ENCODE results near the gene C11orf97. TPM values are rescaled to one million over a fixed set of nuclear protein-coding genes. Genes with fewer than 3 reads are reported as not detected.
"Not testable (repeated sequence)": the region's sequence is repeated elsewhere in the genome, so short reads cannot be mapped to it uniquely, and the experiment has no call there.

Gene C11orf97
- total RNA-seq, 1 donor from 2014 or later = not detected

DNA sequence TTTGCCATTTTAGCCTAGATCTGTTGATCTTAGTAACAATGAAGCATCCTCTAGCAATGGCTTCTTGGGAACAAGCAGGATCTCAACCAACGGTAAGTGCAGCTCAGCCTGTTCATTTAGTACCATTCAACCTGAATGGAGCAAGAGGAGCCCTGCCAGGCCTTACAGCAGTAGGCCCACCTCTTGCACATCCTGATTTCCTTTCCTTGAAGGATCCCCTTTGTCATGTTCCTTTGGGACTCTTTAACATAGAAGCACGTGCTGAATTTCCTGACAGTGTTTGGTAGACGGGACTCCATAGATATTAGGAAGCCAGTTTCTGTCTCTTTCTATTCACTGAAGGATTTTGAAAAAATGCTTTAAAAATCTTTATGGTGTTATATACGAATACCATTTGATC lies 56.5 kb downstream of the C11orf97 start:
- intact Hi-C loops (cut with micrococcal nuclease) = no loop called here
- DNase-seq (ENCODE audit: low spot score) = no peak
- no peak overlapping the region for H3K4me3 Mint-ChIP-seq (ENCODE audit: low read depth)
- no peaks in the 10 kb centered on the region for H3K27me3 Mint-ChIP-seq (ENCODE audit: low read depth)
- no peak overlapping the region for H3K27ac Mint-ChIP-seq
- no peaks in the 10 kb centered on the region for H3K36me3 Mint-ChIP-seq (ENCODE audit: low read depth)
- H3K4me1 Mint-ChIP-seq (ENCODE audit: low read depth) = peaks cover 2% of the 10 kb centered on the region
- H3K9me3 Mint-ChIP-seq = no peaks in the 10 kb centered on the region

DNA sequence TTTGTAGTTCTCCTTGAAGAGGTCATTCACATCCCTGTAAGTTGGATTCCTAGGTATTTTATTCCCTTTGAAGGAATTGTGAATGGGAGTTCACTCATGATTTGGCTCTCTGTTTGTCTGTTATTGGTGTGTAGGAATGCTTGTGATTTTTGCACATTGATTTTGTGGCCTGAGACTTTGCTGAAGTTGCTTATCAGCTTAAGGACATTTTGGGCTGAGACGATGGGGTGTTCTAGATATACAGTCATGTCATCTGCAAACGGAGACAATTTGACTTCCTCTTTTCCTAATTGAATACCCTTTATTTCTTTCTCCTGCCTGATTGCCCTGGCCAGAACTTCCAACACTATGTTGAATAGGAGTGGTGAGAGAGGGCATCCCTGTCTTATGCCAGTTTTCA lies 60.7 kb downstream of the C11orf97 start:
- H3K36me3 Mint-ChIP-seq (ENCODE audit: low read depth); H3K27ac Mint-ChIP-seq; H3K4me1 Mint-ChIP-seq (ENCODE audit: low read depth); DNase-seq (ENCODE audit: low spot score); intact Hi-C loops (cut with micrococcal nuclease); H3K27me3 Mint-ChIP-seq (ENCODE audit: low read depth); H3K9me3 Mint-ChIP-seq; H3K4me3 Mint-ChIP-seq (ENCODE audit: low read depth): not testable (repeated sequence)

DNA sequence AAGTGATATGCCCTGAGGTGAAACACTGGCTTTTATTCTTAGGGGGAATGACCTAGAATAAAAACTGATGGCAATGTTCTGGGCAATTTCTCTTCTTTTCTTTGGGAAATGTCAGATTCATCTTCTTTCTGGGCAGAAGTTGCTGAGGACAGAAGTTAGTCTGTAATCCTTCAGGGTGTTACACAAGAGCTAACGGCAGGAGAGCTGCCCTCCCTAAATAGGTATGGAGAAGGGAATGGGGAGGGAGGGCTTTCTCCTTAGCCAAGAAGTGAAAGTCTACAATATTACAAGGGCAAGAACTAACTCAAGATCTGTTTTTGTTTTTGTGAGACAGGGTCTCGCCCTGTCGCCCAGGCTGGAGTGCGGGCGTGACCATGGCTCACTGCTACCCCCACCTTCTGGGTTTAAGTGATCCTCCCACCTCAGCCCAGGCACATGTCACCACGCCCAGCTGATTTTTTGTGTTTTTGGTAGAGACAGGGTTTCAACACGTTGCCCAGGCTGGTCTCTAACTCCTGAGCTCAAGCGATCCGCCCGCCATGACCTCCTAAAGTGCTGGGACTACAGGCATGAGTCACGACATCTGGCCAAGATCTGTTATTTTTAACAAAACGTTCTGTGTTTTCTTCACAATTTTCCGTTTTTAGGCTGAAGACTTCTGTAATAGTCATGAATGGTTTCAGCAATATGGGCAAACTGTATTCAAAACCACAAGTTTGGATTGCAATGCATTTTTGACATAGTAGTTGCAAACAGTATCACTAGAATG lies 62.1 kb downstream of the C11orf97 start:
- no peaks in the 10 kb centered on the region for H3K36me3 Mint-ChIP-seq (ENCODE audit: low read depth)
- intact Hi-C loops (cut with micrococcal nuclease) = no loop called here
- no peak for DNase-seq (ENCODE audit: low spot score)
- H3K9me3 Mint-ChIP-seq = no peaks in the 10 kb centered on the region
- no peak overlapping the region for H3K4me3 Mint-ChIP-seq (ENCODE audit: low read depth)
- H3K27ac Mint-ChIP-seq = no peak overlapping the region
- H3K27me3 Mint-ChIP-seq (ENCODE audit: low read depth) = peaks cover 5% of the 10 kb centered on the region
- no peaks in the 10 kb centered on the region for H3K4me1 Mint-ChIP-seq (ENCODE audit: low read depth)

DNA sequence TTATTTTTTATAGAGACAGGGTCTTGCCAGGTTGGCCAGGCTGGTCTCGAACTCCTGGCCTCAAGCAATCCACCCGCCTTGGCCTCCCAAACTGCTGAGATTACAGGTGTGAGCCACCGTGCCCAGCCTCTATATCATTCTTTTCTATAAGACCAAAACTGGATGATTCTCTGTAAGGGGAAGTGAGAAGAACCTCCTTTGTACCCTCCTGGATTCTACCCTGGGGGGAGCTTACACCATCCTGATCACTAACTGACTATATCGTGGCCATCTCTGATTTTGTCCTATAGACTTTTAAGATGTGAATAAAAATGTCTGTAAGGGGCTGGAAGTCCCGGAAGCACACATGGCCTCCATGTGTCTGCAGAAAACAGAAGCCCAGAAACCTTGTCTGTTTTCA lies 64.0 kb downstream of the C11orf97 start:
- Mint-ChIP-seq H3K27me3 (ENCODE audit: low read depth) (peaks cover 5% of the 10 kb centered on the region), H3K36me3 (ENCODE audit: low read depth) (no peaks in the 10 kb centered on the region), H3K4me1 (ENCODE audit: low read depth) (no peaks in the 10 kb centered on the region), H3K27ac (no peak overlapping the region), H3K9me3 (no peaks in the 10 kb centered on the region), H3K4me3 (ENCODE audit: low read depth) (no peak overlapping the region)
- intact Hi-C loops (cut with micrococcal nuclease) = no loop called here
- no peak for DNase-seq (ENCODE audit: low spot score)

DNA sequence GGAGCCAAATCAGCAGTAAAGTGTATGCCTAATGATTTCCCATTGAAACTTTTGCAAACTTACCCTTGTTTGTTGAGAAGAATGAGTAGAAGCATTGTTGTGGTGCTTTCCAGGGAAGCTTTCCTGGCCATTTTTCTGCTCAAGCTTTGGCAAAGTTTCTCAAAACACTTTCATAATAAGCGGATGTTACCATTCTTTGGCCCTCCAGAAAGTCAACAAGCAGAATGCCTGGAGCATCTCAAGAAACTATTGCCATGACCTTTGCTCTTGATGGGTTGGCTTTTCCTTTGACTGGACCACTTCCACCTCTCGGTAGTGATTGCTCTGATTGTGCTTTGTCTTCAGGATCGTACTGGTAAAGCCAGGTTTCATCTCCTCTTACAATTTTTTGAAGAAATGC lies 65.6 kb downstream of the C11orf97 start:
- no peaks in the 10 kb centered on the region for H3K4me1 Mint-ChIP-seq (ENCODE audit: low read depth)
- no peak overlapping the region for H3K27ac Mint-ChIP-seq
- H3K27me3 Mint-ChIP-seq (ENCODE audit: low read depth) = peaks cover 5% of the 10 kb centered on the region
- DNase-seq (ENCODE audit: low spot score) = no peak
- H3K9me3 Mint-ChIP-seq = no peaks in the 10 kb centered on the region
- intact Hi-C loops (cut with micrococcal nuclease) = no loop called here
- no peaks in the 10 kb centered on the region for H3K36me3 Mint-ChIP-seq (ENCODE audit: low read depth)
- H3K4me3 Mint-ChIP-seq (ENCODE audit: low read depth) = no peak overlapping the region

Other genes with a start within 250 kb of the C11orf97 start
- not detected in 2 replicates for gene IZUMO1R, start 207.9 kb upstream of the C11orf97 start, total RNA-seq
- gene GPR83, start 111.0 kb upstream of the C11orf97 start, total RNA-seq = 0.05 TPM in 1 of 2 replicates, not detected in the other
- gene MRE11, start 18.6 kb upstream of the C11orf97 start, total RNA-seq = 45.8 and 47.4 TPM in 2 replicates
- gene ANKRD49, start 18.5 kb upstream of the C11orf97 start, total RNA-seq = 19.4 and 20.7 TPM in 2 replicates
- 8.4 and 8.9 TPM in 2 replicates for gene FUT4, start 31.5 kb downstream of the C11orf97 start, total RNA-seq
- gene PIWIL4, start 54.9 kb downstream of the C11orf97 start, total RNA-seq = 0.67 and 0.84 TPM in 2 replicates

Data from activated T-helper 2 cell treated with anti-CD3 and anti-CD28 coated beads, Interferon-gamma antibody, Interleukin-2, Interleukin-4, amounts not matched to agents 10 μg/mL and 5 μg/mL and 100 μg/mL, durations not matched to agents 14 hours and 24 hours and 36 hours (primary cell).